Measurements from ENCODE around the gene ARMC7. TPM values are rescaled to one million over a fixed set of nuclear protein-coding genes. Genes with fewer than 3 reads are reported as not detected.

ARMC7 gene
- total and polyA plus RNA-seq, 10 of the 15 experiments (the other 5 are each of a cell fraction or from before 2014, with no cell fraction given), result 1.5 to 19.8 (median 6.3) TPM

GRCh38 chr17:75074532-75074931, 35.2 kb upstream of the ARMC7 start (continued):
- TF ChIP-seq BCLAF1 (IDR thresholded peaks at IDR 0.05) (no peak), EGR1 (IDR thresholded peaks at IDR 0.05; ENCODE audit: borderline replicate concordance in 1 of 2, low read depth in 2 of 2, low read length in 2 of 2) (no peak), IRF5 (IDR thresholded peaks at IDR 0.05; ENCODE audit: borderline replicate concordance) (no peak), NFXL1 (IDR thresholded peaks at IDR 0.05; ENCODE audit: borderline replicate concordance) (no peak), SMAD5 (IDR thresholded peaks at IDR 0.05; ENCODE audit: low read depth) (no peak), CBFB (IDR thresholded peaks at IDR 0.05; ENCODE audit: low read depth) (no peak), STAT1 (conservative IDR thresholded peaks at IDR 0.05) (no peak)
- TF ChIP-seq, protein P1, sequence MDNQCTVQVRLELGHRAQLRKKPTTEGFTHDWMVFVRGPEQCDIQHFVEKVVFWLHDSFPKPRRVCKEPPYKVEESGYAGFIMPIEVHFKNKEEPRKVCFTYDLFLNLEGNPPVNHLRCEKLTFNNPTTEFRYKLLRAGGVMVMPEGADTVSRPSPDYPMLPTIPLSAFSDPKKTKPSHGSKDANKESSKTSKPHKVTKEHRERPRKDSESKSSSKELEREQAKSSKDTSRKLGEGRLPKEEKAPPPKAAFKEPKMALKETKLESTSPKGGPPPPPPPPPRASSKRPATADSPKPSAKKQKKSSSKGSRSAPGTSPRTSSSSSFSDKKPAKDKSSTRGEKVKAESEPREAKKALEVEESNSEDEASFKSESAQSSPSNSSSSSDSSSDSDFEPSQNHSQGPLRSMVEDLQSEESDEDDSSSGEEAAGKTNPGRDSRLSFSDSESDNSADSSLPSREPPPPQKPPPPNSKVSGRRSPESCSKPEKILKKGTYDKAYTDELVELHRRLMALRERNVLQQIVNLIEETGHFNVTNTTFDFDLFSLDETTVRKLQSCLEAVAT (IDR thresholded peaks at IDR 0.05), result no peak

Measured in GM12878 (cell line).